Liver (tissue), 9 donors: Measurements from ENCODE around the gene FH. TPM values are rescaled to one million over a fixed set of nuclear protein-coding genes. Genes with fewer than 3 reads are reported as not detected.

Source experiments
- DNase-seq: peaks from one replicate; pipeline ENCODE4 v3.0.0-alpha.2; 2017; ENCODE audit warnings: low spot score
- H3K27ac ChIP-seq, 2 donors: one replicate each; pipeline ENCODE4 v1.7.0; 2013; ENCODE audit warnings: inconsistent platforms in 2 of 2, low read length in 2 of 2, control low read depth in 1 of 2, low read depth in 1 of 2, mild to moderate bottlenecking in 1 of 2
- H3K27me3 ChIP-seq, 4 donors: one replicate each; pipeline versions ENCODE4 v1.6.1 to v1.7.0; 2013; ENCODE audit warnings: low read length in 3 of 4, inconsistent platforms in 1 of 4, mild to moderate bottlenecking in 1 of 4, moderate library complexity in 1 of 4; ENCODE audit not compliant: control insufficient read depth in 4 of 4, insufficient read depth in 4 of 4
- H3K36me3 ChIP-seq, 4 donors: one replicate each; pipeline versions ENCODE4 v1.6.1 to v1.7.0; 2013; ENCODE audit warnings: low read length in 3 of 4, mild to moderate bottlenecking in 3 of 4, low read depth in 1 of 4, moderate library complexity in 1 of 4; ENCODE audit not compliant: control insufficient read depth in 4 of 4, insufficient read depth in 3 of 4
- H3K4me1 ChIP-seq, 4 donors: one replicate each; pipeline versions ENCODE4 v1.6.1 to v1.7.0; 2013; ENCODE audit warnings: low read length in 3 of 4, mild to moderate bottlenecking in 3 of 4, moderate library complexity in 1 of 4; ENCODE audit not compliant: control insufficient read depth in 4 of 4, insufficient read depth in 4 of 4
- H3K4me3 ChIP-seq, 3 donors: one replicate each; pipeline versions ENCODE4 v1.6.1 to v1.7.0; 2013; ENCODE audit warnings: low read length in 3 of 3, control low read depth in 1 of 3, low read depth in 1 of 3, mild to moderate bottlenecking in 1 of 3
- H3K9ac ChIP-seq, 2 donors: one replicate each; pipeline ENCODE4 v1.7.0; 2013; ENCODE audit warnings: low read length in 2 of 2, mild to moderate bottlenecking in 2 of 2, moderate library complexity in 2 of 2, control low read depth in 1 of 2, low read depth in 1 of 2
- H3K9me3 ChIP-seq, 4 donors: one replicate each; pipeline versions ENCODE4 v1.6.1 to v1.7.0; 2013; ENCODE audit warnings: low read length in 3 of 4; ENCODE audit not compliant: control insufficient read depth in 4 of 4
- EGR1 ChIP-seq, 2 donors: IDR thresholded peaks; 2 replicates each; pipeline ENCODE4 v1.6.1; 2016 to 2018; ENCODE audit warnings: antibody characterized with exemption in 2 of 2, low read depth in 2 of 2
- FOXA1 ChIP-seq: IDR thresholded peaks from 2 replicates; pipeline ENCODE4 v1.6.1; 2016; ENCODE audit warnings: antibody characterized with exemption
- FOXA2 ChIP-seq: IDR thresholded peaks from 2 replicates; pipeline ENCODE4 v1.6.1; 2016; ENCODE audit warnings: antibody characterized with exemption
- GABPA ChIP-seq, 2 donors: IDR thresholded peaks in 1 of 2; conservative IDR thresholded peaks in 1 of 2; 2 replicates each; pipeline ENCODE4 v1.6.1; 2016; ENCODE audit warnings: antibody characterized with exemption in 2 of 2, mild to moderate bottlenecking in 1 of 2, moderate library complexity in 1 of 2
- HNF4A ChIP-seq, 2 donors: conservative IDR thresholded peaks; 2 replicates each; pipeline ENCODE4 v1.6.1; 2016; ENCODE audit warnings: antibody characterized with exemption in 2 of 2, mild to moderate bottlenecking in 2 of 2
- HNF4G ChIP-seq: IDR thresholded peaks from 2 replicates; pipeline ENCODE4 v1.6.1; 2016; ENCODE audit warnings: antibody characterized with exemption
- JUND ChIP-seq, 2 donors: IDR thresholded peaks; 2 replicates each; pipeline ENCODE4 v1.6.1; 2016; ENCODE audit warnings: antibody characterized with exemption in 2 of 2
- NR2F2 ChIP-seq: IDR thresholded peaks from 2 replicates; pipeline ENCODE4 v1.6.1; 2016; ENCODE audit warnings: antibody characterized with exemption
- RAD21 ChIP-seq, 2 donors: IDR thresholded peaks; 2 replicates each; pipeline ENCODE4 v1.6.1; 2016; ENCODE audit warnings: antibody characterized with exemption in 2 of 2, mild to moderate bottlenecking in 2 of 2
- RXRA ChIP-seq, 2 donors: IDR thresholded peaks; 2 replicates each; pipeline ENCODE4 v1.6.1; 2017 to 2018; ENCODE audit warnings: antibody characterized with exemption in 2 of 2, mild to moderate bottlenecking in 1 of 2
- SP1 ChIP-seq: IDR thresholded peaks from 2 replicates; pipeline ENCODE4 v1.6.1; 2018; ENCODE audit warnings: antibody characterized with exemption, mild to moderate bottlenecking
- TAF1 ChIP-seq: conservative IDR thresholded peaks from 2 replicates; pipeline ENCODE4 v1.6.1; 2016; ENCODE audit warnings: antibody characterized with exemption, mild to moderate bottlenecking
- YY1 ChIP-seq: IDR thresholded peaks from 2 replicates; pipeline ENCODE4 v1.6.1; 2016; ENCODE audit warnings: antibody characterized with exemption, mild to moderate bottlenecking
- whole genome bisulfite sequencing: extraction: QIAGEN DNeasy Blood & Tissue Kit; methylation state at CpG from one replicate; pipeline ENCODE4 v1.1.7; 2013; 5-methylcytosine and 5-hydroxymethylcytosine counted together
- polyA plus RNA-seq, 2 donors: library from polyadenylated mRNA; stranded (reverse) in 1 of 2; unstranded in 1 of 2; fragments of 200-250 nt in 1 of 2; fragments of >200 nt in 1 of 2; fragmentation: Nextera tagmentation in 1 of 2; extraction: Ambion mirVana in 1 of 2; gene quantifications; one replicate each; pipeline versions ENCODE4 v1.2.1 to v1.2.3, GENCODE V29; 2013 to 2015
- total RNA-seq, 2 donors: library from RNA; depleted of rRNA; stranded (reverse); fragments of >200 nt; gene quantifications; one replicate each; pipeline ENCODE4 v1.2.3, GENCODE V29; 2014
- TF ChIP-seq, protein P1 (sequence below): IDR thresholded peaks from 2 replicates; pipeline ENCODE4 v1.6.1; 2016; ENCODE audit warnings: antibody characterized with exemption
- TF ChIP-seq, protein P2 (sequence below): IDR thresholded peaks from 2 replicates; pipeline ENCODE4 v1.6.1; 2016; ENCODE audit warnings: antibody characterized with exemption, mild to moderate bottlenecking
- TF ChIP-seq, protein P3 (sequence below): fragments of 150-350 bp; IDR thresholded peaks from 2 replicates; pipeline ENCODE4 v1.5.1; 2017; ENCODE audit warnings: improper control_type of control experiment, low read depth, low read length; ENCODE audit not compliant: missing input control
- TF ChIP-seq, protein P4 (sequence below): IDR thresholded peaks from 2 replicates; pipeline ENCODE4 v1.6.1; 2016; ENCODE audit warnings: antibody characterized with exemption
- TF ChIP-seq, protein P5 (sequence below): IDR thresholded peaks from 2 replicates; pipeline ENCODE4 v1.6.1; 2016; ENCODE audit warnings: antibody characterized with exemption
- donor health status: healthy.
- donor health status: healthy.
- donor health status: healthy.
- donor health status: healthy.
- donor health status: healthy.

FH gene
- total and polyA plus RNA-seq, 4 donors: 68.3 to 145 (median 120) TPM

DNA sequence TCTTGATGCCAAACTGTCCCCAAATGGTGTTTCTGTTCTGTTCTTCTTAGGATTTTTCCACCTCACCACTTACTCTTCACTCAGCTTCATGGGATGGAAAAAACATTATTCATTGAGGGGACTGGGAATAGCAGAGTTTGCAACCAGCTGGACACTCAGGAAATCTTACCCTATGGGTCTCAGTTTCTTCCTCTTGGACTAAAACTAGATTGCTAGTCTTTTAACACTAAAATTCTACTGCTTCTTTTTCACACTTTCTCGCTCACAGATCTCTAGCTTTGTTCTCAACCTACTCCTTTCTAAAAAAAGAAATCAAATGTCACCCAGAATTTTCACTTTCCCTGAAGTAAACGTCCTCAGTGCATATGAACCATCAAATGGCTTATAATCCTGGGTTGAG, 17.4 kb upstream of the FH start:
- H3K9ac ChIP-seq: no peak overlapping the region
- H3K9me3 ChIP-seq: no peaks in the 10 kb centered on the region
- no peak for DNase-seq
- no peaks in the 10 kb centered on the region for H3K27me3 ChIP-seq
- H3K36me3 ChIP-seq: peaks cover 2 to 12% (median 6%) of the 10 kb centered on the region in 4 donors
- no peak for TF ChIP-seq EGR1 (IDR thresholded peaks at IDR 0.05; ENCODE audit: low read depth in 2 of 2)
- TF ChIP-seq, protein P1, sequence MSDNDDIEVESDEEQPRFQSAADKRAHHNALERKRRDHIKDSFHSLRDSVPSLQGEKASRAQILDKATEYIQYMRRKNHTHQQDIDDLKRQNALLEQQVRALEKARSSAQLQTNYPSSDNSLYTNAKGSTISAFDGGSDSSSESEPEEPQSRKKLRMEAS: no peak
- TF ChIP-seq RXRA (IDR thresholded peaks at IDR 0.05): no peak
- no peak for TF ChIP-seq YY1
- WGBS: 85% methylated on average over 2 of the region's 2 CpGs
- H3K27ac ChIP-seq: no peak overlapping the region
- no peak overlapping the region for H3K4me3 ChIP-seq
- peaks cover 0 to 24% (median 8%) of the 10 kb centered on the region in 4 donors for H3K4me1 ChIP-seq

DNA sequence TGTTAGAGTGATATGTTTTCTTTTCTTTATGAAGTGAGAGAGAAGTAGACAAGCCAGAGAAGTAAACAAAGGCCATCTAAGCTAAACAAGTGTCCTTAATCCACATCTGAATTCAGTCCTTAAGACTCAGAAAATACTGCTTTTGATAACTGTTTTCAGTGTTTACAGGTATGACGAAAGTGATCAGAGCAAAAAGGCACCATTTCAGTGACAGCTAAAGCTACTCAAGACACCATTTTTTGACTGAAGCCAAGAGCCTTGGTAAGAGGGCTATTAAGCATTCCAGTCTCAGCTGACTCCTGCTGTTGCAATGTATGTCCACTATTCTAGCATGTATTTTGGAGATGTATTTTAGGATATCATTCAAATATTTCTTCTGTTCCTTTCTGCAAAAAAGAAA, 16.7 kb upstream of the FH start:
- Histone ChIP-seq H3K4me3 (no peak overlapping the region), H3K27ac (no peak overlapping the region), H3K36me3 (peaks cover 2 to 12% (median 6%) of the 10 kb centered on the region in 4 donors), H3K9ac (no peak overlapping the region), H3K27me3 (no peaks in the 10 kb centered on the region), H3K4me1 (peaks cover 0 to 24% (median 8%) of the 10 kb centered on the region in 4 donors), H3K9me3 (no peaks in the 10 kb centered on the region)
- no peak for DNase-seq
- WGBS: 86% methylated on average over 1 of the region's 1 CpG
- TF ChIP-seq YY1 (no peak), RXRA (IDR thresholded peaks at IDR 0.05) (no peak), FOXA1 (no peak), NR2F2 (no peak), RAD21 (IDR thresholded peaks at IDR 0.05) (no peak), JUND (IDR thresholded peaks at IDR 0.05) (no peak), HNF4G (no peak), FOXA2 (no peak), EGR1 (IDR thresholded peaks at IDR 0.05; ENCODE audit: low read depth in 2 of 2) (no peak), TAF1 (no peak), GABPA (IDR thresholded peaks at IDR 0.05 in 1 of 2, conservative IDR thresholded peaks at IDR 0.05 in 1 of 2) (no peak), SP1 (no peak), HNF4A (conservative IDR thresholded peaks at IDR 0.05) (no peak)
- TF ChIP-seq, protein P2, sequence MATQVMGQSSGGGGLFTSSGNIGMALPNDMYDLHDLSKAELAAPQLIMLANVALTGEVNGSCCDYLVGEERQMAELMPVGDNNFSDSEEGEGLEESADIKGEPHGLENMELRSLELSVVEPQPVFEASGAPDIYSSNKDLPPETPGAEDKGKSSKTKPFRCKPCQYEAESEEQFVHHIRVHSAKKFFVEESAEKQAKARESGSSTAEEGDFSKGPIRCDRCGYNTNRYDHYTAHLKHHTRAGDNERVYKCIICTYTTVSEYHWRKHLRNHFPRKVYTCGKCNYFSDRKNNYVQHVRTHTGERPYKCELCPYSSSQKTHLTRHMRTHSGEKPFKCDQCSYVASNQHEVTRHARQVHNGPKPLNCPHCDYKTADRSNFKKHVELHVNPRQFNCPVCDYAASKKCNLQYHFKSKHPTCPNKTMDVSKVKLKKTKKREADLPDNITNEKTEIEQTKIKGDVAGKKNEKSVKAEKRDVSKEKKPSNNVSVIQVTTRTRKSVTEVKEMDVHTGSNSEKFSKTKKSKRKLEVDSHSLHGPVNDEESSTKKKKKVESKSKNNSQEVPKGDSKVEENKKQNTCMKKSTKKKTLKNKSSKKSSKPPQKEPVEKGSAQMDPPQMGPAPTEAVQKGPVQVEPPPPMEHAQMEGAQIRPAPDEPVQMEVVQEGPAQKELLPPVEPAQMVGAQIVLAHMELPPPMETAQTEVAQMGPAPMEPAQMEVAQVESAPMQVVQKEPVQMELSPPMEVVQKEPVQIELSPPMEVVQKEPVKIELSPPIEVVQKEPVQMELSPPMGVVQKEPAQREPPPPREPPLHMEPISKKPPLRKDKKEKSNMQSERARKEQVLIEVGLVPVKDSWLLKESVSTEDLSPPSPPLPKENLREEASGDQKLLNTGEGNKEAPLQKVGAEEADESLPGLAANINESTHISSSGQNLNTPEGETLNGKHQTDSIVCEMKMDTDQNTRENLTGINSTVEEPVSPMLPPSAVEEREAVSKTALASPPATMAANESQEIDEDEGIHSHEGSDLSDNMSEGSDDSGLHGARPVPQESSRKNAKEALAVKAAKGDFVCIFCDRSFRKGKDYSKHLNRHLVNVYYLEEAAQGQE: no peak
- TF ChIP-seq, protein P3, sequence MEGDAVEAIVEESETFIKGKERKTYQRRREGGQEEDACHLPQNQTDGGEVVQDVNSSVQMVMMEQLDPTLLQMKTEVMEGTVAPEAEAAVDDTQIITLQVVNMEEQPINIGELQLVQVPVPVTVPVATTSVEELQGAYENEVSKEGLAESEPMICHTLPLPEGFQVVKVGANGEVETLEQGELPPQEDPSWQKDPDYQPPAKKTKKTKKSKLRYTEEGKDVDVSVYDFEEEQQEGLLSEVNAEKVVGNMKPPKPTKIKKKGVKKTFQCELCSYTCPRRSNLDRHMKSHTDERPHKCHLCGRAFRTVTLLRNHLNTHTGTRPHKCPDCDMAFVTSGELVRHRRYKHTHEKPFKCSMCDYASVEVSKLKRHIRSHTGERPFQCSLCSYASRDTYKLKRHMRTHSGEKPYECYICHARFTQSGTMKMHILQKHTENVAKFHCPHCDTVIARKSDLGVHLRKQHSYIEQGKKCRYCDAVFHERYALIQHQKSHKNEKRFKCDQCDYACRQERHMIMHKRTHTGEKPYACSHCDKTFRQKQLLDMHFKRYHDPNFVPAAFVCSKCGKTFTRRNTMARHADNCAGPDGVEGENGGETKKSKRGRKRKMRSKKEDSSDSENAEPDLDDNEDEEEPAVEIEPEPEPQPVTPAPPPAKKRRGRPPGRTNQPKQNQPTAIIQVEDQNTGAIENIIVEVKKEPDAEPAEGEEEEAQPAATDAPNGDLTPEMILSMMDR: no peak
- TF ChIP-seq, protein P4, sequence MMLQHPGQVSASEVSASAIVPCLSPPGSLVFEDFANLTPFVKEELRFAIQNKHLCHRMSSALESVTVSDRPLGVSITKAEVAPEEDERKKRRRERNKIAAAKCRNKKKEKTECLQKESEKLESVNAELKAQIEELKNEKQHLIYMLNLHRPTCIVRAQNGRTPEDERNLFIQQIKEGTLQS: no peak
- TF ChIP-seq, protein P1: no peak
- TF ChIP-seq, protein P5, sequence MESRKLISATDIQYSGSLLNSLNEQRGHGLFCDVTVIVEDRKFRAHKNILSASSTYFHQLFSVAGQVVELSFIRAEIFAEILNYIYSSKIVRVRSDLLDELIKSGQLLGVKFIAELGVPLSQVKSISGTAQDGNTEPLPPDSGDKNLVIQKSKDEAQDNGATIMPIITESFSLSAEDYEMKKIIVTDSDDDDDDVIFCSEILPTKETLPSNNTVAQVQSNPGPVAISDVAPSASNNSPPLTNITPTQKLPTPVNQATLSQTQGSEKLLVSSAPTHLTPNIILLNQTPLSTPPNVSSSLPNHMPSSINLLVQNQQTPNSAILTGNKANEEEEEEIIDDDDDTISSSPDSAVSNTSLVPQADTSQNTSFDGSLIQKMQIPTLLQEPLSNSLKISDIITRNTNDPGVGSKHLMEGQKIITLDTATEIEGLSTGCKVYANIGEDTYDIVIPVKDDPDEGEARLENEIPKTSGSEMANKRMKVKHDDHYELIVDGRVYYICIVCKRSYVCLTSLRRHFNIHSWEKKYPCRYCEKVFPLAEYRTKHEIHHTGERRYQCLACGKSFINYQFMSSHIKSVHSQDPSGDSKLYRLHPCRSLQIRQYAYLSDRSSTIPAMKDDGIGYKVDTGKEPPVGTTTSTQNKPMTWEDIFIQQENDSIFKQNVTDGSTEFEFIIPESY: no peak
